NOMO-1 treated with DMSO at 0.1 percent for 48 hours (cell line): ENCODE measurements around the gene KRTAP9-6.

ENCODE experiments used
- DNase-seq: peaks from one replicate; lab custom pipeline; 2025; ENCODE audit not compliant: unreplicated experiment; lab: John Stamatoyannopoulos, UW

The KRTAP9-6 gene

GRCh38 chr17:41315204-41315794 is 50.1 kb downstream of the KRTAP9-6 start, which contains the start of gene KRTAP17-1:
Gene KRTAP17-1, minus strand, starts transcription at chr17:41315710. Its CDS starts 60 bp downstream, at chr17:41315650.
- no peak for DNase-seq
